Measurements from ENCODE around the gene TRMT2A.

The TRMT2A gene

DNA sequence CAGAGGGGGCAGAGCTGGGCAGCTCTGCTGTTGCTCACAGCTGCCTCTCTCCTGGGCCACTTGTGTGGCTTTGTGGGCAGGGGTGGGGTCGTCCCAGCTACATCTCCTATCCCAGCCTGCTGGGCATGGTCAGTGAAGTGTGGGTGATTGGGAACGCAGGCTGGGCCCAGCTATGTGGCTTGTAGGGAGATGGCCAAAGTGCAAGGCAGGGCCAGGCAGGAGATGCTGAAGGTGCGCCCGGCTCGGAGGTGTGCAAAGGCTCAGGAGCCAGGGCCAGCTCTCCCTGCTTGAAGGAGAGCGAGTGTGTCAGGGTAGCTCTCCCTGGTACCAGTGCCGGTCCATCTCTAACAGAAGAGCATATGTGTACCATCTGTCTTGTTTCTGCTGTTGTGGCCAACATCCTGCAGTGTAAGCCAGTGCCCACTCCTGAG is 9.5 kb downstream of the TRMT2A start:
- H3K4me3 Mint-ChIP-seq = no peak overlapping the region
- H3K36me3 Mint-ChIP-seq = peaks cover 3% of the 10 kb centered on the region
- H3K9me3 Mint-ChIP-seq = no peaks in the 10 kb centered on the region
- peak overlapping the region; percentile 63 for H3K27ac Mint-ChIP-seq
- H3K27me3 Mint-ChIP-seq = no peaks in the 10 kb centered on the region
- peaks cover 10% of the 10 kb centered on the region for H3K4me1 Mint-ChIP-seq

- Mint-ChIP-seq H3K4me3 (no peak overlapping the region), H3K27ac (no peak overlapping the region), H3K36me3 (peaks cover 1% of the 10 kb centered on the region), H3K9me3 (no peaks in the 10 kb centered on the region), H3K27me3 (no peaks in the 10 kb centered on the region), H3K4me1 (peaks cover 12% of the 10 kb centered on the region)
Observed at GRCh38 chr22:20106849-20107237, 10.2 kb downstream of the TRMT2A start.

GRCh38 chr22:20106205-20106848 is 10.7 kb downstream of the TRMT2A start:
- Mint-ChIP-seq H3K36me3 (peaks cover 1% of the 10 kb centered on the region), H3K4me3 (no peak overlapping the region), H3K9me3 (no peaks in the 10 kb centered on the region)

DNA sequence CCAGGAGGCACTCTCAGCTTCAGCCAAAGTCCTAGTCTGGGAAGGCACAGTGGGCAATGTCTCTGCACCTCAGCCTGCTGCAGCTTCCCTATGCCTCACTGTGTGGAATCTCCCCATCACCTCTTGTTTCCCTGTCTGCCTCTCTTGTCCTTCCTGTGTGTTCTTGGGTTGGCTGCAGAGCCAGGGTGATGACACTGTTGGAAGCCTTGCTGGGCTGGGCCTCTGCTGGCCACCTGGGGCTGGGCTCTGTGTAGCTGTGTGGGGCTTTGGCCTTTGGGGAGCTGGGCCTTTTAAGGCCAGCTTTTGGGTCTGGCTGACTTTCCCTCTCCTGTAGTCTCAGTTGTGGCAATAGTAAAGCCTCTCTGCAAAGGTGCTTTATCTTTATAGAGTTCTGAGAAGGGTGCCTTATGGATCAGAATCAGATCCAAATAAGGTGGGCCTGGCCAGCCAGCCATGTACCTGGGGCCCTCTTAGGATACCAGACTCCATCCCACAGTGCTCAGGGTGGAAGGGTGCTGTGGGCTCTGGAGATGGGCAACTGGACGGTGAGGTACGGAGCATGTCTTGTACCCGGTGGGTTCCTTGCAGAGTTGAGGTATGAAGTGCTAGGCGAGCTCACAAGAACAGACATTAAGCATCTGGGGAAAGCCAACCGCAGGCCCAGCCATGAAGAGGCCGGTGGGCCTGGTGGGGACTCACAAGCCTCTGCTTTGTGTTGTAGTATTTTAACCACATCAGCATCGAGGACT is 11.4 kb downstream of the TRMT2A start:
- no peaks in the 10 kb centered on the region for H3K27me3 Mint-ChIP-seq
- no peaks in the 10 kb centered on the region for H3K9me3 Mint-ChIP-seq
- peaks cover 1% of the 10 kb centered on the region for H3K36me3 Mint-ChIP-seq
- no peak overlapping the region for H3K27ac Mint-ChIP-seq
- H3K4me1 Mint-ChIP-seq = peaks cover 21% of the 10 kb centered on the region
- H3K4me3 Mint-ChIP-seq = no peak overlapping the region

More at GRCh38 chr22:20106205-20106848, 10.7 kb downstream of the TRMT2A start:
- no peak overlapping the region for H3K27ac Mint-ChIP-seq
- H3K27me3 Mint-ChIP-seq = no peaks in the 10 kb centered on the region
- H3K4me1 Mint-ChIP-seq = peaks cover 14% of the 10 kb centered on the region

- no peaks in the 10 kb centered on the region for H3K27me3 Mint-ChIP-seq
- H3K4me1 Mint-ChIP-seq = peaks cover 49% of the 10 kb centered on the region
- H3K9me3 Mint-ChIP-seq = no peaks in the 10 kb centered on the region
- peaks cover 6% of the 10 kb centered on the region for H3K36me3 Mint-ChIP-seq
- H3K27ac Mint-ChIP-seq = peak overlapping the region; percentile 38
- H3K4me3 Mint-ChIP-seq = no peak overlapping the region
Observed at GRCh38 chr22:20102203-20102780, 14.7 kb downstream of the TRMT2A start.

GRCh38 chr22:20101638-20102037 is 15.4 kb downstream of the TRMT2A start:
- no peak overlapping the region for H3K4me3 Mint-ChIP-seq
- no peaks in the 10 kb centered on the region for H3K27me3 Mint-ChIP-seq
- peak overlapping the region; percentile 38 for H3K27ac Mint-ChIP-seq
- H3K36me3 Mint-ChIP-seq = peaks cover 11% of the 10 kb centered on the region
- no peaks in the 10 kb centered on the region for H3K9me3 Mint-ChIP-seq
- peaks cover 53% of the 10 kb centered on the region for H3K4me1 Mint-ChIP-seq

DNA sequence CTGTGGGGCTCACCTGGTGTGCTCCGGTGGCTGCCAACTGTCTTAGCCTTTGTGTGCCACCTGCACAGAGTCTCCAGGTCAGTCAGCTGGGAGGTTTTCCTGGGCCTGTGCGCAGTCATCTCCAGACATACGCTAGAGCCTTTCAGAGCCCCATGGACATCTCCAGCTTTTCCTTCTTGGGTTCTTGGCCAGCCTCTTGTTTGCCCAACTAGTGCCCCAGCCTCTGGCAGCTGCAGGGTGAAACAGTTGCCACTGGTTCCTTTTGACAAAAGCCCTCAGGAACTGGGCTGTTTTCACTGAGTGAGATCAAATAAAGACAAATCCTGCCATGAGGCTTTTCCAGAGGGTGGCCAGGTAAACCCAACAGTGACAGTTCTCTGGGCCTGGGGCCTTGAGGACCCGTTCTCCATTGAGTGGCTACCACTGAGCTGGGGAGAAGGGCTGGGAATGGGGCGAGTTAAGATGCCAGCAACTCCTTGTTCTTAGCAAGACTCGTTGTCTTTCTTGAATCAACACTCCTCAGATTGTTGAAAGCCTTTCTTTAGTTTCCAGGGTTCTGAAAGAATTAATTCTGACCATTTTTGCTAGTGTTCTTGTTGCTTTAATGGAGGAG is 17.8 kb downstream of the TRMT2A start:
- Mint-ChIP-seq H3K9me3 (no peaks in the 10 kb centered on the region), H3K27ac (peak overlapping the region; percentile 91), H3K27me3 (no peaks in the 10 kb centered on the region), H3K36me3 (peaks cover 24% of the 10 kb centered on the region), H3K4me1 (peaks cover 65% of the 10 kb centered on the region), H3K4me3 (peak overlapping the region; percentile 82)

- Mint-ChIP-seq H3K36me3 (peaks cover 23% of the 10 kb centered on the region), H3K27ac (no peak overlapping the region)
Observed at GRCh38 chr22:20096574-20097420, 20.2 kb downstream of the TRMT2A start.

GRCh38 chr22:20095521-20095920 is 21.5 kb downstream of the TRMT2A start:
- Mint-ChIP-seq H3K9me3 (no peaks in the 10 kb centered on the region), H3K27me3 (no peaks in the 10 kb centered on the region), H3K4me3 (peak overlapping the region; percentile 9), H3K36me3 (peaks cover 23% of the 10 kb centered on the region), H3K4me1 (peaks cover 46% of the 10 kb centered on the region), H3K27ac (peak overlapping the region; percentile 5)

More at GRCh38 chr22:20096574-20097420, 20.2 kb downstream of the TRMT2A start:
- Mint-ChIP-seq H3K4me1 (peaks cover 54% of the 10 kb centered on the region), H3K4me3 (no peak overlapping the region), H3K27me3 (no peaks in the 10 kb centered on the region), H3K9me3 (no peaks in the 10 kb centered on the region)

GRCh38 chr22:20094197-20094807 is 22.7 kb downstream of the TRMT2A start:
- no peaks in the 10 kb centered on the region for H3K9me3 Mint-ChIP-seq
- peaks cover 25% of the 10 kb centered on the region for H3K36me3 Mint-ChIP-seq
- H3K27ac Mint-ChIP-seq = no peak overlapping the region
- H3K27me3 Mint-ChIP-seq = no peaks in the 10 kb centered on the region
- no peak overlapping the region for H3K4me3 Mint-ChIP-seq
- H3K4me1 Mint-ChIP-seq = peaks cover 35% of the 10 kb centered on the region

GRCh38 chr22:20093418-20094196 is 23.4 kb downstream of the TRMT2A start:
- Mint-ChIP-seq H3K36me3 (peaks cover 27% of the 10 kb centered on the region), H3K27ac (no peak overlapping the region), H3K27me3 (no peaks in the 10 kb centered on the region), H3K4me3 (no peak overlapping the region), H3K9me3 (no peaks in the 10 kb centered on the region), H3K4me1 (peaks cover 28% of the 10 kb centered on the region)

GRCh38 chr22:20092477-20092854 is 24.6 kb downstream of the TRMT2A start:
- Mint-ChIP-seq H3K4me3 (no peak overlapping the region), H3K9me3 (no peaks in the 10 kb centered on the region), H3K4me1 (peaks cover 21% of the 10 kb centered on the region), H3K27ac (no peak overlapping the region), H3K27me3 (no peaks in the 10 kb centered on the region), H3K36me3 (peaks cover 24% of the 10 kb centered on the region)

GRCh38 chr22:20091690-20092476 is 25.1 kb downstream of the TRMT2A start:
- no peak overlapping the region for H3K27ac Mint-ChIP-seq
- H3K4me1 Mint-ChIP-seq = peaks cover 15% of the 10 kb centered on the region
- no peak overlapping the region for H3K4me3 Mint-ChIP-seq
- H3K27me3 Mint-ChIP-seq = no peaks in the 10 kb centered on the region
- peaks cover 22% of the 10 kb centered on the region for H3K36me3 Mint-ChIP-seq
- H3K9me3 Mint-ChIP-seq = no peaks in the 10 kb centered on the region
